Coronary artery (tissue), 2 donors: ENCODE results near the gene DIPK1B.

Experiments used
- DNase-seq: peaks from one replicate; pipeline ENCODE4 v3.0.0-alpha.2; 2017; ENCODE audit warnings: low spot score
- H3K27ac ChIP-seq, 2 donors: fragments of 200-600 bp; sonication (generic); one replicate each; pipeline ENCODE4 v1.5.1; 2016 to 2019
- H3K4me3 ChIP-seq: fragments of 200-600 bp; sonication (generic); 2 replicates; pipeline ENCODE4 v1.5.1; 2016; ENCODE audit warnings: mild to moderate bottlenecking, moderate library complexity
- CTCF ChIP-seq: fragments of 200-600 bp; sonication (generic); IDR thresholded peaks from one replicate; pipeline ENCODE4 v1.5.1; 2019; ENCODE audit warnings: antibody characterized with exemption

The DIPK1B gene

GRCh38 chr9:136728548-136729123, 16.3 kb downstream of the DIPK1B start:
- no peak for DNase-seq

DNA sequence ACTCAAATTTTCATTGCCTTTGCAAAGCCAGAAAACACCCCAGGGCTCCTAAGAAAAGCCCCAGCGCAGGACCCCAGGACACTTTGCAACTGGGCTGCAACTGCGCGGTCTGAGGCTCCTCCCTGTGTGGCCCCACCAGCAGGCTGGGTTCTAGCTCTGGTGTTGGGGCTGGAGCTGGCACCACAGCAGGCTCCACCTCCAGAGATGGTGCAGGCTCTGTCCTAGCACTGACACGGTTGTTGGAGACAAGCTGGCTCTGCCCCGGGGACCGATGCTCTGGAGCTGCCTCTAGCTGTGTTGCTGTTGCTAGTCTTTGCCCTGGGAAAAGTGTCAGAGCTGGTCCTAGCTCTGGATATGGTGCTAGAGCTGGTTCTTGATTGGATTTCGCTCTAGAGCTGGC, 16.8 kb downstream of the DIPK1B start:
- Histone ChIP-seq H3K4me3 (peak overlapping the region; percentile 84), H3K27ac (no peak overlapping the region)
- DNase-seq = no peak
- no peak for TF ChIP-seq CTCF

More at GRCh38 chr9:136728548-136729123, 16.3 kb downstream of the DIPK1B start:
- Histone ChIP-seq H3K4me3 (peak overlapping the region; percentile 84), H3K27ac (peak overlapping the region; percentile 4 to 55)
- TF ChIP-seq CTCF = no peak

DNA sequence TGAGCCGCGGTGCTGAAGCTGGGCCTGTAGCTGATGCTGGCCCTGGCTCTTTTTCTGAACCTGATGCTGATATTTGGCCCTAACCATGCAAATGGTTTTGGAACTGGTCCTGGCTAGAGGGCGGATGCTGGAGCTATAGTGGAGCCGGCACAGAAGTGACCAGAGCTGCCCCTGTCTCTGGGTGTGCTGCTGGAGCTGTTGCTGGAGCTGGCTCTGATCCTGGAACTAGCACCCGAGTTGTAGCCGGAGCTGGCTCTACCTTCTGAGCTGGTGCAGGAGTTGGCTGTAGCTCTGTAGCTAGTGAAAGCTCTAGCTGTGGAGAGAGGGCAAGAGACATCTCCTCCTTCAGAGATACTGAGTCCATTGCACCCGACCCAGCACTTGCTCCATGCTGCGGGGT, 17.6 kb downstream of the DIPK1B start:
- no peak for DNase-seq
- TF ChIP-seq CTCF = no peak
- no peak overlapping the region for H3K4me3 ChIP-seq
- H3K27ac ChIP-seq = no peak overlapping the region

GRCh38 chr9:136732444-136733178, 20.2 kb downstream of the DIPK1B start:
- DNase-seq = no peak
- no peak overlapping the region for H3K27ac ChIP-seq
- H3K4me3 ChIP-seq = no peak overlapping the region
- no peak for TF ChIP-seq CTCF

GRCh38 chr9:136733611-136734010, 21.2 kb downstream of the DIPK1B start:
- Histone ChIP-seq H3K4me3 (no peak overlapping the region), H3K27ac (no peak overlapping the region)
- DNase-seq = no peak
- no peak for TF ChIP-seq CTCF

DNA sequence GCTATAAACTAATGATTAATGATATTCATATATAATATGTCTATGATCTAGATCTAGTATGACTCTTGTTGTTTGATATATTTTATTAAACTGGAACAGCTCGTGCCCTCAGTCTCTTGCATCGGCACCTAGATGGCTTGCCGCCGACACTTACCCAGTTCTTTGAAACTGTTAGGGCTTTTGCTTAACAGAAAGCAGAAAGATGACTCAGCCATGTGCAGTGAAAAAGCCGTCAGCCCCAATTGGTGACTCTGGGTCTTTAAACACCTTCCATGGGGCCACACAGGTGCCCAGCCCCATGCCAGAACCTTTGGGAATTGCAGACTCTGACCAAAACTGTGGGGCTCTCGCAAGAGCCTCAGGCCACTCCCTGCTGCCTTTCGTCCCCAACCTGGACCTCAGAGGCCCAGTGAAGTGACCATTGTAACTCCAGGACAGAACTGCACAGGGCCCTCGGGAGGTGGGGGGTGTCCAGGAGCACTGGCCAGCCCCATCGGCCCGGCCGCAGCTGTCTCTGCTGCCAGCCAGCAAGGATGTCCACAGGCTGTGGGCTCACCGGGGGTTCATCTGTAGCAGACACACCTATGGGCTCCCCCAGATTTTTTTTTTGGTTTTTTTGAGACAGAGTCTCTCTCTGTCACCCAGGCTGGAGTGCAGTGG, 22.6 kb downstream of the DIPK1B start:
- Histone ChIP-seq H3K27ac (no peak overlapping the region), H3K4me3 (no peak overlapping the region)
- DNase-seq = no peak
- TF ChIP-seq CTCF = no peak
